Glutamatergic neuron (in vitro differentiated cells): Measurements from ENCODE around the gene CD63. TPM values are rescaled to one million over a fixed set of nuclear protein-coding genes. Genes with fewer than 3 reads are reported as not detected.

Experiments
- DNase-seq: peaks from one replicate; pipeline ENCODE4 v3.0.0; 2022
- H3K27ac Mint-ChIP-seq: one replicate; pipeline ENCODE4 v1.8.0; 2020; ENCODE audit warnings: mild to moderate bottlenecking, mixed read lengths, inconsistent platforms; ENCODE audit not compliant: unreplicated experiment
- H3K27me3 Mint-ChIP-seq: one replicate; pipeline ENCODE4 v1.8.0; 2020; ENCODE audit warnings: mild to moderate bottlenecking, moderate library complexity, mixed read lengths, inconsistent platforms; ENCODE audit not compliant: unreplicated experiment
- H3K36me3 Mint-ChIP-seq: one replicate; pipeline ENCODE4 v1.8.0; 2020; ENCODE audit warnings: mild to moderate bottlenecking, mixed read lengths, inconsistent platforms; ENCODE audit not compliant: unreplicated experiment
- H3K4me1 Mint-ChIP-seq: one replicate; pipeline ENCODE4 v1.8.0; 2020; ENCODE audit warnings: mild to moderate bottlenecking, low read depth, mixed read lengths, inconsistent platforms; ENCODE audit not compliant: unreplicated experiment
- H3K4me3 Mint-ChIP-seq: one replicate; pipeline ENCODE4 v1.8.0; 2020; ENCODE audit warnings: mild to moderate bottlenecking, mixed read lengths, inconsistent platforms; ENCODE audit not compliant: unreplicated experiment
- H3K9me3 Mint-ChIP-seq: one replicate; pipeline ENCODE4 v1.8.0; 2020; ENCODE audit warnings: mild to moderate bottlenecking, moderate library complexity, mixed read lengths, inconsistent platforms; ENCODE audit not compliant: unreplicated experiment
- total RNA-seq: library from RNA; stranded (reverse); fragmentation: NEBNext Ultra II Directional; extraction: Animal tissue kit (Norgen Biotek cat#: 25700); gene quantifications from one replicate; pipeline ENCODE4 v1.2.1, GENCODE V29; 2021; ENCODE audit not compliant: unreplicated experiment
- TF ChIP-seq, protein P1 (sequence below): fragments of 200-600 bp; sonication (generic); IDR thresholded peaks from one replicate; pipeline ENCODE4 v1.5.0; 2021; ENCODE audit not compliant: partially characterized antibody, unreplicated experiment

CD63 gene
- total RNA-seq, 1 donor from 2014 or later, result 619 TPM

DNA sequence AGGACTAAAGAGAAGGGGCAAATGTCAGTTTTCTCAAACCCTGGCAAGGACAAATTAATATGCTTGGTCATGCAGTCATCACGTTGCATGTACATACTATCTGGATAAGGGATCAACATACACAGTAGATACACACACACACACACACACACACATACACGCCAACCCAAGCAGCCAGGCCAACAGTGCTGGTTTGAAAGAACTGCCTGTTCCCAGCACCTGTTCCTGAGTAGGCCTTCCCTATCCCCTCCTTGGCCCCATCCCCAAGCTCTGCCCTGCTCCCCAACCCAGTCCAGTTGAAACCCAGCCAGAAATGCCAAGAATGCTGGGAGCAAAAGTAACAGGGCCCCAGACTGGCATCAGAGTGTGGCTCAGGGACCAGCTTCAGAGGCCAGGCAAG lies 25.5 kb downstream of the CD63 start:
- no peak for DNase-seq
- Mint-ChIP-seq H3K4me3 (no peak overlapping the region), H3K4me1 (peaks cover 19% of the 10 kb centered on the region), H3K27me3 (peaks cover 6% of the 10 kb centered on the region), H3K9me3 (peaks cover 10% of the 10 kb centered on the region), H3K27ac (no peak overlapping the region), H3K36me3 (peaks cover 5% of the 10 kb centered on the region)
- TF ChIP-seq, protein P1, sequence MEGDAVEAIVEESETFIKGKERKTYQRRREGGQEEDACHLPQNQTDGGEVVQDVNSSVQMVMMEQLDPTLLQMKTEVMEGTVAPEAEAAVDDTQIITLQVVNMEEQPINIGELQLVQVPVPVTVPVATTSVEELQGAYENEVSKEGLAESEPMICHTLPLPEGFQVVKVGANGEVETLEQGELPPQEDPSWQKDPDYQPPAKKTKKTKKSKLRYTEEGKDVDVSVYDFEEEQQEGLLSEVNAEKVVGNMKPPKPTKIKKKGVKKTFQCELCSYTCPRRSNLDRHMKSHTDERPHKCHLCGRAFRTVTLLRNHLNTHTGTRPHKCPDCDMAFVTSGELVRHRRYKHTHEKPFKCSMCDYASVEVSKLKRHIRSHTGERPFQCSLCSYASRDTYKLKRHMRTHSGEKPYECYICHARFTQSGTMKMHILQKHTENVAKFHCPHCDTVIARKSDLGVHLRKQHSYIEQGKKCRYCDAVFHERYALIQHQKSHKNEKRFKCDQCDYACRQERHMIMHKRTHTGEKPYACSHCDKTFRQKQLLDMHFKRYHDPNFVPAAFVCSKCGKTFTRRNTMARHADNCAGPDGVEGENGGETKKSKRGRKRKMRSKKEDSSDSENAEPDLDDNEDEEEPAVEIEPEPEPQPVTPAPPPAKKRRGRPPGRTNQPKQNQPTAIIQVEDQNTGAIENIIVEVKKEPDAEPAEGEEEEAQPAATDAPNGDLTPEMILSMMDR, result no peak

DNA sequence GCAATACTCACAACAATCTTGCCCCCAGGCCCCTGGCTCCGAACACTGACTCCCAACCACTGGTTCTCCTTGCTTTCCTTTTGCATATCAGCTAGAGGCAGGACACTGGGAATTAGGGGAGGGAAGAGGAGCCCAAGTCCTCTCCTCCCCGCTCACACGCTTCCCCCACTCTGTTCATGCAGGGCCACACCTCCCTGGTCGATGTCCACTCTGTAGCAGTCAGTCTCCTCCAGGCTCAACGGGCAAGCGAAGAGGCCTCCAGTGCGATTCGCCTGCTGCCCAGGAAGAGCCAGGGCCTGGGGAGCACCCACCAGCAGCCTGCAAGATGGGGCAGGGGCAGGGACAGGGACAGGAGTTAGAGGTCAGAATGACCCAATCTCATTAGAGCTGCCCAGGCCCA lies 25.9 kb downstream of the CD63 start:
- H3K9me3 Mint-ChIP-seq, result peaks cover 10% of the 10 kb centered on the region
- TF ChIP-seq, protein P1, result no peak
- H3K4me3 Mint-ChIP-seq, result no peak overlapping the region
- no peak overlapping the region for H3K27ac Mint-ChIP-seq
- peaks cover 16% of the 10 kb centered on the region for H3K4me1 Mint-ChIP-seq
- DNase-seq, result no peak
- H3K27me3 Mint-ChIP-seq, result peaks cover 6% of the 10 kb centered on the region
- H3K36me3 Mint-ChIP-seq, result peaks cover 5% of the 10 kb centered on the region

DNA sequence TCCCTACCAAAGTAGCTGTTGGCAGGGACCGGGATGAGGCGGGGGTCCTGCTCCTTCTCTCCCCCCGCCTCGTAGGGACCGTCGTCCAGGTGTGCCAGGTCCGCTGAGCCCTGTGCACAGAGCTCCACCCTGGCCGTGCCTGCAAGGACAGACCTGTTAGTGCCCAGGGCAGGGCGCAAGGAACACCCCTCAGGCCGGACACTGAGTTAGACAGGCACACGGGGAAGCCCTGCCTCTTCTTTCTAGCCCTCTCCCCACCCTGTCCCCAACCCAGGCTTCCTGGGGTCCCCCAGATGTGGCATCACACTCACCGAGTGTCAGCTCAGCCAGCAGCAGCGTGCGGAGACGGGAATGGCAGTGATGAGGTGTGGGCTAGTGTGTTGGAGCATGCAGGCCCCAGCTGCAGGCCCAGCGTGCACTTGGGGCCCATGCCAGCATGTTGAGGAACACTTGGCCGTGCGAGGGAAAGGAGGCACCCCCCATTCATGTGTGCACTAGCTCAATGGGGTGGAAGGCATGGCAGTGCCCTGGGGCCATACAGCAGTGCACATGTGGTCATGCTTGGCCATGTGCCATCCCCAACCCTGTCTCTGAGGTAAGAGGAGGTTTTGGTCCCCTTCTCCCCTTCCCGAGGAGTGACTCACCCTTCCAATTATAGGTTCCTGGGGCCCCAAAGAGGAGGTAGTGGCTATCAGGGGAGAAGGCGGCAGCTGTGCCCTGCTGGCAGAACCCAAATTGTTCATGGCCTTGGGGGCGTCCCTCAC lies 28.4 kb downstream of the CD63 start:
- Mint-ChIP-seq H3K27ac (no peak overlapping the region), H3K36me3 (peaks cover 9% of the 10 kb centered on the region), H3K4me1 (peaks cover 7% of the 10 kb centered on the region), H3K4me3 (no peak overlapping the region), H3K9me3 (peaks cover 12% of the 10 kb centered on the region), H3K27me3 (peaks cover 4% of the 10 kb centered on the region)
- TF ChIP-seq, protein P1, result no peak
- no peak for DNase-seq

DNA sequence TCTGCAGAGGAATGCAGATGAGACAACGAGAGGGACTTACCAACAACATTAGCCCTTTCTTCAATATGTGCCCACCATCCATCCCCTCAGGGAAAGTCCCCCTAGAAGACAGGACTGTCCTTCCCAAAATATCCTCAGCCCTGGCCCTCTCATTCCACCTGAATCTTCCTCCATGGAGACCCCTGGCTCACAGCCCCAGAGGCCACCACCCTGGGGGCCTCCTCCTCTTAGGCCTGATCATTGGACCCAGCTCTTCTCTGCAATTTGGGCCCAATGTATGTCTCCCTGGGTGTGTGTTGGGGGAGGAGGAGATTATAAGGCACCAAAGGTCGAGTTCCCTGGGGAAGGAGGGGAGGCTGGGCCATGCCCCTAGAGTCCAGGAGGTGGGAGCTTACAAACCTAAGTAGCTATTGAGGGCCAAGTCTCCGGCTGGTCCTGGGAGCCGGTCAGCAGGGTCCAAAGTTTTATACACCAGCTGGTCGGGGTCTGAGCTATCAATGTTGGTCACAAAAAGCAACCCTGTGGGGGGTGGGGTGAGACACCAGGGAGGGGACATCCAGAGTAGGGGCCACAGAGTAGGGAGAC lies 29.2 kb downstream of the CD63 start:
- Mint-ChIP-seq H3K27ac (no peak overlapping the region), H3K36me3 (peaks cover 9% of the 10 kb centered on the region), H3K27me3 (peaks cover 4% of the 10 kb centered on the region), H3K4me1 (peaks cover 2% of the 10 kb centered on the region), H3K9me3 (peaks cover 11% of the 10 kb centered on the region), H3K4me3 (no peak overlapping the region)
- TF ChIP-seq, protein P1, result no peak
- DNase-seq, result no peak

DNA sequence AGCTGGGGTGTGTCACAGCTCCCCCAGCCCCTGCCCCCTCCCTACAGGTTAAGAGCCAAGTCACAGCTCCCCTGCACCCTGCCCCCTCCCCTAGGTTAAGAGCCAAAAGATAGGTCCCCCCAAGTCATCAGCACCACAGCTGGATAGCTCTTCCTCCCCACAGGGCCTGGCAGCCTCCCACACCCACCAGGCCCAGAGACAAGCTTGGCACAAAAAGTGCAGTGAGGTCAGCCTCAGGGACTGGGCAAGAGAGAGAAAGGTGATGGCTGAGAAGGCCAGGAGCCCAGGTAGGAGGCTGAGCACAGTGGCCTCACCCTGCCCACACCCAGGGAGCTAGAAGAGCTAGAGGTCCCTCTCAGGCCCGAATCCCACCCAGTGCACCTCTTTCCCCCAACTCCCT lies 29.8 kb downstream of the CD63 start:
- Mint-ChIP-seq H3K27ac (no peak overlapping the region), H3K4me3 (no peak overlapping the region), H3K36me3 (peaks cover 9% of the 10 kb centered on the region), H3K4me1 (peaks cover 2% of the 10 kb centered on the region), H3K27me3 (peaks cover 4% of the 10 kb centered on the region), H3K9me3 (peaks cover 7% of the 10 kb centered on the region)
- DNase-seq, result no peak
- TF ChIP-seq, protein P1, result no peak
